Liver (tissue), 3 donors: ENCODE data around the gene TM9SF2.
A peak's percentile ranks its signal among the peaks of the same experiment; 100 is the strongest.

Experiments
- ATF3 ChIP-seq: IDR thresholded peaks from 2 replicates; pipeline ENCODE4 v1.6.1; 2016; ENCODE audit warnings: antibody characterized with exemption
- CTCF ChIP-seq: fragments of 150-350 bp; IDR thresholded peaks from 2 replicates; pipeline ENCODE4 v1.5.1; 2017; ENCODE audit warnings: improper control_type of control experiment, low read depth, low read length; ENCODE audit not compliant: missing input control
- GABPA ChIP-seq, 2 donors: IDR thresholded peaks in 1 of 2; conservative IDR thresholded peaks in 1 of 2; 2 replicates each; pipeline ENCODE4 v1.6.1; 2016; ENCODE audit warnings: antibody characterized with exemption in 2 of 2, mild to moderate bottlenecking in 1 of 2, moderate library complexity in 1 of 2
- MAX ChIP-seq: IDR thresholded peaks from 2 replicates; pipeline ENCODE4 v1.6.1; 2016; ENCODE audit warnings: antibody characterized with exemption
- TAF1 ChIP-seq: conservative IDR thresholded peaks from 2 replicates; pipeline ENCODE4 v1.6.1; 2016; ENCODE audit warnings: antibody characterized with exemption, mild to moderate bottlenecking
- donor health status: healthy.
- donor health status: healthy.

GRCh38 chr13:99559560-99559959, 58.3 kb downstream of the TM9SF2 start:
- TF ChIP-seq CTCF, result no peak
- no peak for TF ChIP-seq GABPA (IDR thresholded peaks at IDR 0.05 in 1 of 2, conservative IDR thresholded peaks at IDR 0.05 in 1 of 2)
- peak; percentile 89 for TF ChIP-seq MAX
- no peak for TF ChIP-seq TAF1
- peak; percentile 96 for TF ChIP-seq ATF3
